ENCODE measurements around the gene KRT1.

DNA sequence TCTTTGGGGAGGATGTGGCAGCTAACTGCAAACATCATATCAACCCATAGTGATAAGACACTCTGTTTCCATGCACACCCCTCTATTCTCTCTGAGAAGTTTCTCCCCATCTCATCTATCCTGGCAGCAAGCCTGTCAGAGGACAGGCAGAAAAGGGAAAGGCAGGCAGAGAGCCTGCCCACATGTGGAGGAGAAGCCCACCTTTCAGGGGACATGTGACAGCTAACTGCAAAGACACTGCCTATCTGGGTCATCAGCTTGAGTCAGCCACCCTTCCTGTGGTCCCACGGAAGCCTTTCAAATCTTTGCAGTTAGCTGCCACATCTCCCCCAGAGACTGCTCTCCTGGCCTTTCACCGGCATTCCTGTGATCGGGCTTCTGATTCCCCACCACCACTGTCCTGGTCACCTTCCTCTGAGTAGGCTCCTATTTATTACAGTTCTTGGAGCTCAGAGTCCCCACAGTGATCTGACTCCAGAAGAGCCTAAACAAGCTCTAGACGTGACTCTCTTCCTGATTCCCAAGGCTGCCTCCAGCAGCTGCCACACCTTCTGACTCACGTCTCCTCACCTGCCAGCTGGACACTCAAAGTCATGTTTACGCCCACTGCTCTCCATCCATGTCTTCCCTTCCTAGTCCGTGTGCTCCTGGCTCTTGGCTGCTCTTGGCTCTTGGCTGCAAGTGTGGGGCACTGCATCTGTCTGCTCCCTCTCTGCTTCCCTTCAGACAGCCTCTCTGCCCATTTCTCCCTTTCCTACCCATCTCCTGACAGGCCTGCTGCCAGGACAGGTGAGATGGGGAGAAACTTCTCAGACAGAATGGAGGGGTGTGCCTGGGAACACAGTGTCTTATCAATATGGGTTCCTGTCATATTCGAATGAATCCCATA is 7.5 kb upstream of the KRT1 start:
- TF ChIP-seq, protein P1, sequence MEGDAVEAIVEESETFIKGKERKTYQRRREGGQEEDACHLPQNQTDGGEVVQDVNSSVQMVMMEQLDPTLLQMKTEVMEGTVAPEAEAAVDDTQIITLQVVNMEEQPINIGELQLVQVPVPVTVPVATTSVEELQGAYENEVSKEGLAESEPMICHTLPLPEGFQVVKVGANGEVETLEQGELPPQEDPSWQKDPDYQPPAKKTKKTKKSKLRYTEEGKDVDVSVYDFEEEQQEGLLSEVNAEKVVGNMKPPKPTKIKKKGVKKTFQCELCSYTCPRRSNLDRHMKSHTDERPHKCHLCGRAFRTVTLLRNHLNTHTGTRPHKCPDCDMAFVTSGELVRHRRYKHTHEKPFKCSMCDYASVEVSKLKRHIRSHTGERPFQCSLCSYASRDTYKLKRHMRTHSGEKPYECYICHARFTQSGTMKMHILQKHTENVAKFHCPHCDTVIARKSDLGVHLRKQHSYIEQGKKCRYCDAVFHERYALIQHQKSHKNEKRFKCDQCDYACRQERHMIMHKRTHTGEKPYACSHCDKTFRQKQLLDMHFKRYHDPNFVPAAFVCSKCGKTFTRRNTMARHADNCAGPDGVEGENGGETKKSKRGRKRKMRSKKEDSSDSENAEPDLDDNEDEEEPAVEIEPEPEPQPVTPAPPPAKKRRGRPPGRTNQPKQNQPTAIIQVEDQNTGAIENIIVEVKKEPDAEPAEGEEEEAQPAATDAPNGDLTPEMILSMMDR (IDR thresholded peaks at IDR 0.05; ENCODE audit: insufficient read depth, low read length, poor library complexity, severe bottlenecking): no peak
- TF ChIP-seq EZH2phosphoT487 (conservative IDR thresholded peaks at IDR 0.05; ENCODE audit: low read length): no peak

All from SU-DHL-6 (cell line).